Liver (tissue), 9 donors: ENCODE results near the gene ENTREP3. TPM values are rescaled to one million over a fixed set of nuclear protein-coding genes. Genes with fewer than 3 reads are reported as not detected.

Source experiments
- DNase-seq: peaks from one replicate; pipeline ENCODE4 v3.0.0-alpha.2; 2017; ENCODE audit warnings: low spot score
- H3K27ac ChIP-seq, 2 donors: one replicate each; pipeline ENCODE4 v1.7.0; 2013; ENCODE audit warnings: inconsistent platforms in 2 of 2, low read length in 2 of 2, control low read depth in 1 of 2, low read depth in 1 of 2, mild to moderate bottlenecking in 1 of 2
- H3K27me3 ChIP-seq, 4 donors: one replicate each; pipeline versions ENCODE4 v1.6.1 to v1.7.0; 2013; ENCODE audit warnings: low read length in 3 of 4, inconsistent platforms in 1 of 4, mild to moderate bottlenecking in 1 of 4, moderate library complexity in 1 of 4; ENCODE audit not compliant: control insufficient read depth in 4 of 4, insufficient read depth in 4 of 4
- H3K36me3 ChIP-seq, 4 donors: one replicate each; pipeline versions ENCODE4 v1.6.1 to v1.7.0; 2013; ENCODE audit warnings: low read length in 3 of 4, mild to moderate bottlenecking in 3 of 4, low read depth in 1 of 4, moderate library complexity in 1 of 4; ENCODE audit not compliant: control insufficient read depth in 4 of 4, insufficient read depth in 3 of 4
- H3K4me1 ChIP-seq, 4 donors: one replicate each; pipeline versions ENCODE4 v1.6.1 to v1.7.0; 2013; ENCODE audit warnings: low read length in 3 of 4, mild to moderate bottlenecking in 3 of 4, moderate library complexity in 1 of 4; ENCODE audit not compliant: control insufficient read depth in 4 of 4, insufficient read depth in 4 of 4
- H3K4me3 ChIP-seq, 3 donors: one replicate each; pipeline versions ENCODE4 v1.6.1 to v1.7.0; 2013; ENCODE audit warnings: low read length in 3 of 3, control low read depth in 1 of 3, low read depth in 1 of 3, mild to moderate bottlenecking in 1 of 3
- H3K9ac ChIP-seq, 2 donors: one replicate each; pipeline ENCODE4 v1.7.0; 2013; ENCODE audit warnings: low read length in 2 of 2, mild to moderate bottlenecking in 2 of 2, moderate library complexity in 2 of 2, control low read depth in 1 of 2, low read depth in 1 of 2
- H3K9me3 ChIP-seq, 4 donors: one replicate each; pipeline versions ENCODE4 v1.6.1 to v1.7.0; 2013; ENCODE audit warnings: low read length in 3 of 4; ENCODE audit not compliant: control insufficient read depth in 4 of 4
- EGR1 ChIP-seq, 2 donors: IDR thresholded peaks; 2 replicates each; pipeline ENCODE4 v1.6.1; 2016 to 2018; ENCODE audit warnings: antibody characterized with exemption in 2 of 2, low read depth in 2 of 2
- FOXA1 ChIP-seq: IDR thresholded peaks from 2 replicates; pipeline ENCODE4 v1.6.1; 2016; ENCODE audit warnings: antibody characterized with exemption
- FOXA2 ChIP-seq: IDR thresholded peaks from 2 replicates; pipeline ENCODE4 v1.6.1; 2016; ENCODE audit warnings: antibody characterized with exemption
- GABPA ChIP-seq, 2 donors: IDR thresholded peaks in 1 of 2; conservative IDR thresholded peaks in 1 of 2; 2 replicates each; pipeline ENCODE4 v1.6.1; 2016; ENCODE audit warnings: antibody characterized with exemption in 2 of 2, mild to moderate bottlenecking in 1 of 2, moderate library complexity in 1 of 2
- HNF4A ChIP-seq, 2 donors: conservative IDR thresholded peaks; 2 replicates each; pipeline ENCODE4 v1.6.1; 2016; ENCODE audit warnings: antibody characterized with exemption in 2 of 2, mild to moderate bottlenecking in 2 of 2
- HNF4G ChIP-seq: IDR thresholded peaks from 2 replicates; pipeline ENCODE4 v1.6.1; 2016; ENCODE audit warnings: antibody characterized with exemption
- JUND ChIP-seq, 2 donors: IDR thresholded peaks; 2 replicates each; pipeline ENCODE4 v1.6.1; 2016; ENCODE audit warnings: antibody characterized with exemption in 2 of 2
- NR2F2 ChIP-seq: IDR thresholded peaks from 2 replicates; pipeline ENCODE4 v1.6.1; 2016; ENCODE audit warnings: antibody characterized with exemption
- RAD21 ChIP-seq, 2 donors: IDR thresholded peaks; 2 replicates each; pipeline ENCODE4 v1.6.1; 2016; ENCODE audit warnings: antibody characterized with exemption in 2 of 2, mild to moderate bottlenecking in 2 of 2
- RXRA ChIP-seq, 2 donors: IDR thresholded peaks; 2 replicates each; pipeline ENCODE4 v1.6.1; 2017 to 2018; ENCODE audit warnings: antibody characterized with exemption in 2 of 2, mild to moderate bottlenecking in 1 of 2
- SP1 ChIP-seq: IDR thresholded peaks from 2 replicates; pipeline ENCODE4 v1.6.1; 2018; ENCODE audit warnings: antibody characterized with exemption, mild to moderate bottlenecking
- TAF1 ChIP-seq: conservative IDR thresholded peaks from 2 replicates; pipeline ENCODE4 v1.6.1; 2016; ENCODE audit warnings: antibody characterized with exemption, mild to moderate bottlenecking
- WGBS: extraction: QIAGEN DNeasy Blood & Tissue Kit; methylation state at CpG from one replicate; pipeline ENCODE4 v1.1.7; 2013; 5-methylcytosine and 5-hydroxymethylcytosine counted together
- polyA plus RNA-seq, 2 donors: library from polyadenylated mRNA; stranded (reverse) in 1 of 2; unstranded in 1 of 2; fragments of 200-250 nt in 1 of 2; fragments of >200 nt in 1 of 2; fragmentation: Nextera tagmentation in 1 of 2; extraction: Ambion mirVana in 1 of 2; gene quantifications; one replicate each; pipeline versions ENCODE4 v1.2.1 to v1.2.3, GENCODE V29; 2013 to 2015
- total RNA-seq, 2 donors: library from RNA; depleted of rRNA; stranded (reverse); fragments of >200 nt; gene quantifications; one replicate each; pipeline ENCODE4 v1.2.3, GENCODE V29; 2014
- TF ChIP-seq, protein P1 (sequence below): IDR thresholded peaks from 2 replicates; pipeline ENCODE4 v1.6.1; 2016; ENCODE audit warnings: antibody characterized with exemption
- TF ChIP-seq, protein P2 (sequence below): fragments of 150-350 bp; IDR thresholded peaks from 2 replicates; pipeline ENCODE4 v1.5.1; 2017; ENCODE audit warnings: improper control_type of control experiment, low read depth, low read length; ENCODE audit not compliant: missing input control
- TF ChIP-seq, protein P3 (sequence below): IDR thresholded peaks from 2 replicates; pipeline ENCODE4 v1.6.1; 2016; ENCODE audit warnings: antibody characterized with exemption
- TF ChIP-seq, protein P4 (sequence below): IDR thresholded peaks from 2 replicates; pipeline ENCODE4 v1.6.1; 2016; ENCODE audit warnings: antibody characterized with exemption
- TF ChIP-seq, protein P5 (sequence below): IDR thresholded peaks from 2 replicates; pipeline ENCODE4 v1.6.1; 2016; ENCODE audit warnings: antibody characterized with exemption, mild to moderate bottlenecking
- donor health status: healthy.
- donor health status: healthy.
- donor health status: healthy.
- donor health status: healthy.
- donor health status: healthy.

ENTREP3 gene
- total and polyA plus RNA-seq, 4 donors = 2.8 to 7.9 (median 3.5) TPM

DNA sequence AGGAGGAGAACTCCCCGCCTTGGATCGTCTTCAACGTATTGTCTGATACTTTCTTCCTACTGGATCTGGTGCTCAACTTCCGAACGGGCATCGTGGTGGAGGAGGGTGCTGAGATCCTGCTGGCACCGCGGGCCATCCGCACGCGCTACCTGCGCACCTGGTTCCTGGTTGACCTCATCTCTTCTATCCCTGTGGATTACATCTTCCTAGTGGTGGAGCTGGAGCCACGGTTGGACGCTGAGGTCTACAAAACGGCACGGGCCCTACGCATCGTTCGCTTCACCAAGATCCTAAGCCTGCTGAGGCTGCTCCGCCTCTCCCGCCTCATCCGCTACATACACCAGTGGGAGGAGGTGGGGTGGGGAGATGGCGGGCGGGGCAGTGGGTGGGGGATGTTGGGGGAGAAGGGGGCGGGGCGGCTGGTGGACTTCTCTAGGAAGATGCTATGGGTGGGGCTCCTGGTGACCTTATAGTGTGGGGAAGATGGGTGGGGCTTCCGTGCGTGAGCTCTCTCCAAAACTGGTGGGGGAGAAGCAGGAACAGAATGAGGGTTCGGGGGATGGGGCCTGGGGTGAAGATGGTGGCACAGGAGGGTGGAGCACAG is 27.3 kb upstream of the ENTREP3 start:
- no peak overlapping the region for H3K9ac ChIP-seq
- H3K27me3 ChIP-seq = no peaks in the 10 kb centered on the region
- no peak overlapping the region for H3K4me3 ChIP-seq
- TF ChIP-seq, protein P1, sequence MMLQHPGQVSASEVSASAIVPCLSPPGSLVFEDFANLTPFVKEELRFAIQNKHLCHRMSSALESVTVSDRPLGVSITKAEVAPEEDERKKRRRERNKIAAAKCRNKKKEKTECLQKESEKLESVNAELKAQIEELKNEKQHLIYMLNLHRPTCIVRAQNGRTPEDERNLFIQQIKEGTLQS = no peak
- TF ChIP-seq GABPA (IDR thresholded peaks at IDR 0.05 in 1 of 2, conservative IDR thresholded peaks at IDR 0.05 in 1 of 2) = no peak
- TF ChIP-seq, protein P2, sequence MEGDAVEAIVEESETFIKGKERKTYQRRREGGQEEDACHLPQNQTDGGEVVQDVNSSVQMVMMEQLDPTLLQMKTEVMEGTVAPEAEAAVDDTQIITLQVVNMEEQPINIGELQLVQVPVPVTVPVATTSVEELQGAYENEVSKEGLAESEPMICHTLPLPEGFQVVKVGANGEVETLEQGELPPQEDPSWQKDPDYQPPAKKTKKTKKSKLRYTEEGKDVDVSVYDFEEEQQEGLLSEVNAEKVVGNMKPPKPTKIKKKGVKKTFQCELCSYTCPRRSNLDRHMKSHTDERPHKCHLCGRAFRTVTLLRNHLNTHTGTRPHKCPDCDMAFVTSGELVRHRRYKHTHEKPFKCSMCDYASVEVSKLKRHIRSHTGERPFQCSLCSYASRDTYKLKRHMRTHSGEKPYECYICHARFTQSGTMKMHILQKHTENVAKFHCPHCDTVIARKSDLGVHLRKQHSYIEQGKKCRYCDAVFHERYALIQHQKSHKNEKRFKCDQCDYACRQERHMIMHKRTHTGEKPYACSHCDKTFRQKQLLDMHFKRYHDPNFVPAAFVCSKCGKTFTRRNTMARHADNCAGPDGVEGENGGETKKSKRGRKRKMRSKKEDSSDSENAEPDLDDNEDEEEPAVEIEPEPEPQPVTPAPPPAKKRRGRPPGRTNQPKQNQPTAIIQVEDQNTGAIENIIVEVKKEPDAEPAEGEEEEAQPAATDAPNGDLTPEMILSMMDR = no peak
- TF ChIP-seq RXRA (IDR thresholded peaks at IDR 0.05) = no peak
- no peak for TF ChIP-seq EGR1 (IDR thresholded peaks at IDR 0.05; ENCODE audit: low read depth in 2 of 2)
- no peak for TF ChIP-seq RAD21 (IDR thresholded peaks at IDR 0.05)
- TF ChIP-seq NR2F2 = no peak
- TF ChIP-seq, protein P3, sequence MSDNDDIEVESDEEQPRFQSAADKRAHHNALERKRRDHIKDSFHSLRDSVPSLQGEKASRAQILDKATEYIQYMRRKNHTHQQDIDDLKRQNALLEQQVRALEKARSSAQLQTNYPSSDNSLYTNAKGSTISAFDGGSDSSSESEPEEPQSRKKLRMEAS = no peak
- TF ChIP-seq, protein P4, sequence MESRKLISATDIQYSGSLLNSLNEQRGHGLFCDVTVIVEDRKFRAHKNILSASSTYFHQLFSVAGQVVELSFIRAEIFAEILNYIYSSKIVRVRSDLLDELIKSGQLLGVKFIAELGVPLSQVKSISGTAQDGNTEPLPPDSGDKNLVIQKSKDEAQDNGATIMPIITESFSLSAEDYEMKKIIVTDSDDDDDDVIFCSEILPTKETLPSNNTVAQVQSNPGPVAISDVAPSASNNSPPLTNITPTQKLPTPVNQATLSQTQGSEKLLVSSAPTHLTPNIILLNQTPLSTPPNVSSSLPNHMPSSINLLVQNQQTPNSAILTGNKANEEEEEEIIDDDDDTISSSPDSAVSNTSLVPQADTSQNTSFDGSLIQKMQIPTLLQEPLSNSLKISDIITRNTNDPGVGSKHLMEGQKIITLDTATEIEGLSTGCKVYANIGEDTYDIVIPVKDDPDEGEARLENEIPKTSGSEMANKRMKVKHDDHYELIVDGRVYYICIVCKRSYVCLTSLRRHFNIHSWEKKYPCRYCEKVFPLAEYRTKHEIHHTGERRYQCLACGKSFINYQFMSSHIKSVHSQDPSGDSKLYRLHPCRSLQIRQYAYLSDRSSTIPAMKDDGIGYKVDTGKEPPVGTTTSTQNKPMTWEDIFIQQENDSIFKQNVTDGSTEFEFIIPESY = no peak
- TF ChIP-seq JUND (IDR thresholded peaks at IDR 0.05) = no peak
- no peak for TF ChIP-seq FOXA2
- TF ChIP-seq HNF4G = no peak
- TF ChIP-seq SP1 = no peak
- TF ChIP-seq TAF1 = no peak
- TF ChIP-seq FOXA1 = no peak
- DNase-seq = no peak
- H3K27ac ChIP-seq = no peak overlapping the region
- no peaks in the 10 kb centered on the region for H3K36me3 ChIP-seq
- WGBS = 95% methylated on average over 29 of the region's 29 CpGs
- H3K9me3 ChIP-seq = no peaks in the 10 kb centered on the region
- peaks cover 10 to 32% (median 16%) of the 10 kb centered on the region in 4 donors for H3K4me1 ChIP-seq

DNA sequence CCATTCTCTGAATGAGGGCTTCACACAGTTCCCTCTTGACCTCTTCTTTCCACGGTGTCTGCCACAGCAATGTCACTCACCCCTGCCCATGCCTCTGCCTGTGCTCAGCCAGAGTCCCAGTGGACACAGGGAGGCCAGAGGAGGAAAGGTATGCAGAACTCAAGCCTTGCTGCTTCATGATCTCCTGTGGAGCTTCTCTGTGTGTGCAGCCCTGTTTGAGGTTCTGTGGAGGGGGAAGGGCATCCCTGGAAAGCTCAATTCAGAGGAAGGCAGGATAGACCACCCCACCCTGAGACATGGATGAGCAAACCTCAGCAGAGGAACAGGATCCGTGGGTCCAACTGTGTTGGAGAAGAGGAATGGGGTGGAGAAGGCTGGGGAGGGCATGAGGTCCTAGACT is 24.0 kb upstream of the ENTREP3 start:
- Histone ChIP-seq H3K27me3 (no peaks in the 10 kb centered on the region), H3K27ac (no peak overlapping the region), H3K36me3 (no peaks in the 10 kb centered on the region), H3K4me1 (peaks cover 8 to 18% (median 16%) of the 10 kb centered on the region in 4 donors), H3K9ac (no peak overlapping the region), H3K9me3 (no peaks in the 10 kb centered on the region), H3K4me3 (no peak overlapping the region)
- TF ChIP-seq FOXA2 (no peak), HNF4A (conservative IDR thresholded peaks at IDR 0.05) (no peak)
- TF ChIP-seq, protein P5, sequence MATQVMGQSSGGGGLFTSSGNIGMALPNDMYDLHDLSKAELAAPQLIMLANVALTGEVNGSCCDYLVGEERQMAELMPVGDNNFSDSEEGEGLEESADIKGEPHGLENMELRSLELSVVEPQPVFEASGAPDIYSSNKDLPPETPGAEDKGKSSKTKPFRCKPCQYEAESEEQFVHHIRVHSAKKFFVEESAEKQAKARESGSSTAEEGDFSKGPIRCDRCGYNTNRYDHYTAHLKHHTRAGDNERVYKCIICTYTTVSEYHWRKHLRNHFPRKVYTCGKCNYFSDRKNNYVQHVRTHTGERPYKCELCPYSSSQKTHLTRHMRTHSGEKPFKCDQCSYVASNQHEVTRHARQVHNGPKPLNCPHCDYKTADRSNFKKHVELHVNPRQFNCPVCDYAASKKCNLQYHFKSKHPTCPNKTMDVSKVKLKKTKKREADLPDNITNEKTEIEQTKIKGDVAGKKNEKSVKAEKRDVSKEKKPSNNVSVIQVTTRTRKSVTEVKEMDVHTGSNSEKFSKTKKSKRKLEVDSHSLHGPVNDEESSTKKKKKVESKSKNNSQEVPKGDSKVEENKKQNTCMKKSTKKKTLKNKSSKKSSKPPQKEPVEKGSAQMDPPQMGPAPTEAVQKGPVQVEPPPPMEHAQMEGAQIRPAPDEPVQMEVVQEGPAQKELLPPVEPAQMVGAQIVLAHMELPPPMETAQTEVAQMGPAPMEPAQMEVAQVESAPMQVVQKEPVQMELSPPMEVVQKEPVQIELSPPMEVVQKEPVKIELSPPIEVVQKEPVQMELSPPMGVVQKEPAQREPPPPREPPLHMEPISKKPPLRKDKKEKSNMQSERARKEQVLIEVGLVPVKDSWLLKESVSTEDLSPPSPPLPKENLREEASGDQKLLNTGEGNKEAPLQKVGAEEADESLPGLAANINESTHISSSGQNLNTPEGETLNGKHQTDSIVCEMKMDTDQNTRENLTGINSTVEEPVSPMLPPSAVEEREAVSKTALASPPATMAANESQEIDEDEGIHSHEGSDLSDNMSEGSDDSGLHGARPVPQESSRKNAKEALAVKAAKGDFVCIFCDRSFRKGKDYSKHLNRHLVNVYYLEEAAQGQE = no peak
- WGBS = 70% methylated on average over 2 of the region's 2 CpGs
- DNase-seq = no peak
